ENCODE results near the gene HOGA1.

DNA sequence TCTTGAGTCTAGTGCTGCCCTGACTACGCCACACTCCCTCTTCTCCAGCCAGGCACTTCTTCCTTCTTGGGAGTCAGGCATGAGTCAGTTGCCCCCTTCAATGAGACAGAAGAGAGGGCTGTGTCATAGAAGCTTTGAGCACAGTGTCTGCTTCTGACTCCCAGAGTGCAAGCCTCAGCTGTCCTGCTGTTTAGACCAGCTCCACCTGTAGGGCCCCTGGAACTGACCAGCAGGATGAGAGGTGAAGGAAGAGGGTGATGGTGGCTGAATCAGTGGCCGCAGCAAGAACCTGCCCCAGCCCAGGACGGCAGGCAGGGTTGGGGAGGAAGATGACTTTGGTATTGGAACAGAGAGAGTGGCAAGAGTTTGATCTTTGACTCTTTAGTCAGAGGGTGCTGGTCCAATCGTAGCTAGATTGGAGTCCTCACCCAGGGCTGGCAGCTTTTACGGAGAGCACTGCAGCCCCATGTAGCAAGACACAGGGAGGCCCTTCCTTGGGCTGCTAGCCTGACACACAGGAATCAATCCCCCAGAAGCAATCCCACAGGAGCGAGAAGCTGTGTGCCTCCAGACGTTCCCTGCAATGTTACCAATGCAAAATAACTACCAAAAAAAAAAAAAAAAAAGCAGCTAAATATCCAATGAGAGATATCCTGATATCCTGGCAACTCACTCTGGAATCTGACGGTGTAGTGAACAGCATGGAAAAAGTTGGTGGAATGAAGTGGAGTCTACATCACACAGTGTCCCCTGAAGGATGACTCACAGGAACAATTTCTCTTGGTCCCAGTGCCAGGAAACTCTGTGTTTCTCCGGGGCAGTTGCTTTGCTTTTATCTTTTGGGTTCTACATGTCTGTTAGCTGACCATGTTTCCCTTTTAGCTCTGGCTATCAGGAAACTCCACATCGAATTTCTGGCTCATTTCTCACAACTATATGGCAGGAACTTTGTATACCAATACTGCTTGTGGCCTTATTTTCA lies 12.2 kb downstream of the HOGA1 start:
- TF ChIP-seq, protein P1, sequence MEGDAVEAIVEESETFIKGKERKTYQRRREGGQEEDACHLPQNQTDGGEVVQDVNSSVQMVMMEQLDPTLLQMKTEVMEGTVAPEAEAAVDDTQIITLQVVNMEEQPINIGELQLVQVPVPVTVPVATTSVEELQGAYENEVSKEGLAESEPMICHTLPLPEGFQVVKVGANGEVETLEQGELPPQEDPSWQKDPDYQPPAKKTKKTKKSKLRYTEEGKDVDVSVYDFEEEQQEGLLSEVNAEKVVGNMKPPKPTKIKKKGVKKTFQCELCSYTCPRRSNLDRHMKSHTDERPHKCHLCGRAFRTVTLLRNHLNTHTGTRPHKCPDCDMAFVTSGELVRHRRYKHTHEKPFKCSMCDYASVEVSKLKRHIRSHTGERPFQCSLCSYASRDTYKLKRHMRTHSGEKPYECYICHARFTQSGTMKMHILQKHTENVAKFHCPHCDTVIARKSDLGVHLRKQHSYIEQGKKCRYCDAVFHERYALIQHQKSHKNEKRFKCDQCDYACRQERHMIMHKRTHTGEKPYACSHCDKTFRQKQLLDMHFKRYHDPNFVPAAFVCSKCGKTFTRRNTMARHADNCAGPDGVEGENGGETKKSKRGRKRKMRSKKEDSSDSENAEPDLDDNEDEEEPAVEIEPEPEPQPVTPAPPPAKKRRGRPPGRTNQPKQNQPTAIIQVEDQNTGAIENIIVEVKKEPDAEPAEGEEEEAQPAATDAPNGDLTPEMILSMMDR (conservative IDR thresholded peaks at IDR 0.05; ENCODE audit: low read depth, low read length): no peak
- TF ChIP-seq EZH2 (IDR thresholded peaks at IDR 0.05; ENCODE audit: borderline replicate concordance, low read depth, low read length, poor library complexity, severe bottlenecking): no peak

Data from A673 (cell line).